ENCODE results near the gene CAPN1.
"Not testable (repeated sequence)": the region's sequence is repeated elsewhere in the genome, so short reads cannot be mapped to it uniquely, and the experiment has no call there.

The CAPN1 gene

DNA sequence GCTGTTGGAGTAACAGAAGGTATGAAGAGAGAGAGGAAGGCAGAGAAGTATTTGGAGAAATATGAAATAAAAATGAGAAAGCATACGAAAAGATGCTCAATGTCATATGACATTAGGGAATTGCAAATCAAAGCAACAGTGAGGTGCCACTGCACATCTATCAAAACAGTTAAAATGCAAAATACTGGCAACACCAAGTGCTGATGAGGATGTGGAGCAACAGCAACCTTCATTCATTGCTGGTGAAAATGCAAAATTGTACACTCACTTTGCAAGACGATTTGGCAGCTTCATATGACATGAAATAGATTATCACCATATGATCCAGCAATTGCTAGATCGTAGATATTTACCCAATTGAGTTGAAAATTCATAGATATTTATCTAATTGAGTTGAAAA, 21.1 kb upstream of the CAPN1 start:
- DNase-seq (ENCODE audit: low read depth) = no peak

DNA sequence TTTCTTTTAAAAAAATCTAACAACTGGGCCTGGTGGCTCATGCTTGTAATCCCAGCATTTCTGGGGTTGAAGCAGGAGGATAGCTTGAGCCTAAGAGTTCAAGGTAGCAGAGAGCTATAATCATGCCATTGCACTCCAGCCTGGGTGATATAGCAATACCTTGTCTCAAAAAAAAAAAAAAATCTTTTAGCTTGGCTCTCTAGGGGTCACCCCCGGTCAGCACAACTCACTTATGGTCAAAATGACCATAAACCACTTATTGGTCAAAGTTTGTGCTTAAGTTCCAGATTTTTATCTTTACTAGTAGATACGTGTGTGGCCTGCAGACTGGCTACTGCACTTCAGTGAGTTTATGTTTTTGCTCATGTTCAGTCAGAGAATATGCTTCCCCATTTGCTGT, 18.0 kb upstream of the CAPN1 start:
- no peak for DNase-seq (ENCODE audit: low read depth)

DNA sequence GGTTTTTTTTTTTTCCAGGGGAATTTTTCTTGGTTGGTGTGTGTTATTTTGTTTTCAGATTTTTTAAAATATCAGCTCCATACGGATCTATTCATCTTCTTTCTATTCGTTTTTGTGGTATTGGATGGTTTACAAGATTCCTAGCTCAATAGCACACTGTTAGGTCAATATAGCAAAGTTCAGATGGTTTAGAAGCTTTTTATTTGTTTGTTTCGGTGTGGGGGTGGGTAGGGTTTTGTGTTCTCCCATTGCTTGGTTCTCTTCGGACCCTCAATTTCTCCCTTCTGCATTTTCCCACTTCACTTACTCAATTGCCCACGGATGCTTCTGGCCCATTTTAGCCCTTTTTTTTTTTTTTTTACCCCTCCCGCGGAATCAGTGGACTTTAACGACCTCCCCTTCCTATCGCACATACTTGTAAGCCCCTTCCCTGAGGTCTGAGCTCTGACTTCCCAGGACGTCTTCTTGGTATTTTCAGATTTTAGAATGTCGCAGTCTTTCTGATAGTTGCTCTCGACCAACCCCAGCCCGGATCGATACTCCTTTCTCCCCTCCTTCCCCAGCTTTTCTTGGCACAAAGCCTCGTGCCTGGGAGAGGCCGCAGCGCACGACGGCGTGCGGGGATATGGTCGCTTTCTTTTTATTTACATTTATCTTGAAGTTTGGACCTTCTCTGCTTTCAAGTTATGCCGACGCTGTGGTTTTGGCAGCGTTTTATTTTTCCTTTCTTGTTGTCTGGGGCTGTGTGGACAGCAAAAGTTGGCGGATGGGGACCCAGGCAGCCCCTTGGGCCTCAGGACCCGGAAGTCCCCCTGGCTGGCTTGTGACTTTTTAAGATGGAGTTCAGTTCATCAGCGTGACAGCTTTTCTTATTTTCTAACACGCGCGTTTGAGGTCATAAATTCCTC, 16.1 kb upstream of the CAPN1 start:
- no peak for DNase-seq (ENCODE audit: low read depth)

DNA sequence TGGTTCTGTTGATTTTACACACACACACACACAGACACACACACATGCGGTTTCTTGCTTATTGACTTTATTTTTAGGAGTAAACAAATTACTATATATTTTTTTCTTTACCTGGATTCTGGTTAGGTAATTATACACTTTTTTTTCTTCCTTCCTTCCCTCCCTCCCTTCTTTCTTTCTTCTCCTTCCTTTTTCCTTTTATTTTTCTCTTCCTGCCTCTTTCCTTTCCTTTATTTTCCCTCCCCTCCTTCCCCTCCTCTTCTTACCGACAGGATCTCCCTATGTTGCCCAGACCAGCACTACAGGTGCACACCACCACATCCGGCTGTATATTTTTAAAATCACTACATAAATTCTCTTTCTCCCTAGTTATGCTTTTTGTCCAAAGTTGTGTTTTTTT, 14.8 kb upstream of the CAPN1 start:
- DNase-seq (ENCODE audit: low read depth) = no peak

DNA sequence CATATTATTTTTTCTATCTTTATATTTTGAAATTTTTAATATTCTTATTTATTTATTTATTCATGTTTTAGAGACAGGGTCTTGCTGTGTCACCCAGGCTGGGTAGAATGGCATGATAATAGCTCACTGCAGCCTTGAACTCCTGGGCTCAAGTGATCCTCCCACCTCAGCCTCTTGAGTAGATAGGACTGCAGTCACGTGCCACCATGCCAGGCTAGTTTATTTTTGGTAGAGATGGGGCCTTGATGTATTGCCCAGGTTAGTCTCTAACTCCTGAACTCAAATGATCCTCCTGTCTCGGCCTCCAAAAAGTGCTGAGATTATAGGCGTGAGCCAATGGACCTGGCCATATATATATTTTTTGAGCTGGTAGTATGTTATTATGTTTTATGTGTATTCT, 14.1 kb upstream of the CAPN1 start:
- DNase-seq (ENCODE audit: low read depth) = no peak

DNA sequence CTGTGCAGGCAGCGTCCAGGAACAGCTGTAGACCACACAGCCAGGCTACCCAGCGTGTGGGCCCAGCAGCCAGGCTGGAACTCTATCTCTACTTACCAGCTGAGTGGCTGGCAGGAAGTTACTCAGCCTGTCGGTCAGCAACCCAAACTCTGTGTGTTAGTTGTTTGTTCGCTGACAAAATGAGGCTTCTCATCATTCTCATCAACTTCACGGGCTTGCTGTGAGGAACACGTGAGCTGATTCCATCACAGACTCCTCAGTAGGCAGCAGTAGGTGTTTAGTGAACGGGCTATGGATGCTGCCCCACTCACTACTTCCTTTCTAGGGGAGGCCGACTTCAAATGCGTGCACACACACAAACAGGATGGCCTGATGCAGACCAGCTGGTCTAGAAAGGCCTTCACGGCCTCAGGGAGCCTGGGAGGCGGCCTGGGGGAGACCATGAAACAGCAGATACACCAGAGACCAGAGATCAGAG, 12.5 kb upstream of the CAPN1 start:
- no peak for DNase-seq (ENCODE audit: low read depth)

DNA sequence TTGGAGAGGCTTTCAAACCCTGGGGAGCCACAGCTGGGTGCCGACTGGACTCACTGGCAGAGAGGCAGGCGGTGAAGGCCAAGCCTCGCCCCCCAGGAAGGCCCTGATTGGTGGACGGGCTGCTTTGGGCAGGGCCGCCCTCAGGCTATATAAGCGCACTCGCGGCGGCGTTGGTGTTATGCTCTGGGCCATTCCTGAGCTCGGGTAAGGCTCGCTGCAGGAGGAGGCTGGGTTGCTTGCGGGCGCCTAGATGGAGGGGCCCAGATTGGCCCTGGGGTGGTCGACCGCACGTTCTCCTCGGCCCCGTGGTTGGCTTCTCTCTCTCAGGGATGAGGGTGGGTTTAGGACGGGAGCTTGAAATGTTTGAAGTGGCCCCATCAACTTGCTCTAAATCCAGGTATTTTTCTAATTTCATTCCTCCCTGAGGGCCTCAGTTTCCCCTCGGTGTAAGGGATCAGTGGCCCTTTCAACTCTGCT, 11.6 kb upstream of the CAPN1 start, which contains the start of gene SPDYC:
Gene SPDYC, plus strand, starts transcription at position 176 of the 477 bp plus-strand sequence. CDS start 1,125 bp downstream, outside the sequence.
- DNase-seq (ENCODE audit: low read depth) = no peak

DNA sequence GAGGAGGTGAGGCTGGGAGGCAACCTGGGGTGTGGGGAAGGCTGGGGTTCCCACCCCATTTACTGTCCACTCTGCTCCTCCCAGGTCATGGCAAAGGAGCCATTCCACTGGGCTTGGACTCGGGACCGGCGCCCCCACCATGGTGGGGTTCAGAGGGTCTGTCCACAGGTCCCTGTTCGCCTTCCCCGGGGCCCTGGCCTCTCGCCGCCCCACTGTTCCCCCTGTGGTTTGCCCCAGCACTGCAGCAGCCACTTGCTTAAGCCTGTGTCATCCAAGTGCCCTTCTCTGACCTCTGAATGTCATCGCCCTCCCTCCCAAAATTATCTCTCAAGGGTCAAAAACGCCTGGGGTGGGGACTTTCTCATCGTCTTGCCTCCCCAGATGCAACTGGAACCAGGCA, 9.1 kb upstream of the CAPN1 start:
- no peak for DNase-seq (ENCODE audit: low read depth)

DNA sequence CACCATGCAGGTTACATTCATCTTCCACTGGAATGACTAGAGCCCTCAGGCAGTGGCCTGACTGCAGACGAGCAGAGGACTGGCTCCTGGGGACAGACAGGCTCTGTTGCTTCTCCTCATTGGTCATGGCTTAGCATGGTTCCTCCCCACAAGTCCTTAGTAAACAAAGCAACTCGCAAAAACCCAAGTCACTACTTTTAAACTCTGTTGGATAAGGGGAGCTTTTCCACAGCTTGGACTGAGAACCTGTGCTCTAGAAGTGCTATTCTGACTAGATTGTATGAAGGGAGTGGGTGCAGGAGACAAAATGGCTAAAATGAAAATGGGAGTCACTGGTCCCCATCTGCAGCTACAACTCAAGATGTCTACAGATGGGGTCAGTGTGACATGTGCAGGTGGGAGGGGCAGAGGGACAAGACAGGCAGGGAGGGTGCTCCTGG, 7.1 kb upstream of the CAPN1 start:
- not testable (repeated sequence) for DNase-seq (ENCODE audit: low read depth)

DNA sequence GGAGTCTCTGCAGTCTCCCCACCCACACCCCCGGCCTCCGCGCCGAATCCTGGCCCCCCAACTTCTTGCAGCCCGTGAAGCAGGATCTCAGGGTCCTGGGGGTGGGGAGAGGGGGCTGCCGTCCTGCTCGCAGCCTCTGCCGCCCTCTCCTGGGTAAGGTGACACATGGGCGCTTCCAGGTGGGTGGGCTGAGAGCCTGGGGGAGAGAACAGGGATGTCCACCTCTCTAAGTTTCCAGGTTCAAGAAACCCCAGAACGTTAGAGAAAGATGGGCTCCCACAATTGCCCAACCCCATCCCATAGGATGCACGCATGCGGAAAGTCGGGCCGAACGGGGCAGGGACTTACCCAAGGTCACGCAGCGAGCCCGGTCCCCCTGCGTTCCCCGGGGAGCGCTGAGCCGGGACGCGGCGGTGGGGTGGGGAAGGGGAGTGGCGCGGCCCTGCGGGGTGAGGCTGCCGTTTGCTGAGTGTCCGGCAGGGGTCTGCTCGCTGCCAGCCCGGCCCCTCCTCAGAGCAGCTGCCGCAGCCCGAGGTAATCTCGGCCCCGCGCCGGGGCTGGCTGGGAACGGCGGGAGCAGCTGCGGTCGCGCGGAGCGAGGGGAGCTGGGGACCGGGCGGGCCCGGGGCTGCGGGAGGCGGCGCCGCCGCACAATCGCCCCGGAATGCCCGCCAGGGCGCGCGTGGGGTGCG, 705 bp upstream of the CAPN1 start:
- DNase-seq (ENCODE audit: low read depth) = no peak

DNA sequence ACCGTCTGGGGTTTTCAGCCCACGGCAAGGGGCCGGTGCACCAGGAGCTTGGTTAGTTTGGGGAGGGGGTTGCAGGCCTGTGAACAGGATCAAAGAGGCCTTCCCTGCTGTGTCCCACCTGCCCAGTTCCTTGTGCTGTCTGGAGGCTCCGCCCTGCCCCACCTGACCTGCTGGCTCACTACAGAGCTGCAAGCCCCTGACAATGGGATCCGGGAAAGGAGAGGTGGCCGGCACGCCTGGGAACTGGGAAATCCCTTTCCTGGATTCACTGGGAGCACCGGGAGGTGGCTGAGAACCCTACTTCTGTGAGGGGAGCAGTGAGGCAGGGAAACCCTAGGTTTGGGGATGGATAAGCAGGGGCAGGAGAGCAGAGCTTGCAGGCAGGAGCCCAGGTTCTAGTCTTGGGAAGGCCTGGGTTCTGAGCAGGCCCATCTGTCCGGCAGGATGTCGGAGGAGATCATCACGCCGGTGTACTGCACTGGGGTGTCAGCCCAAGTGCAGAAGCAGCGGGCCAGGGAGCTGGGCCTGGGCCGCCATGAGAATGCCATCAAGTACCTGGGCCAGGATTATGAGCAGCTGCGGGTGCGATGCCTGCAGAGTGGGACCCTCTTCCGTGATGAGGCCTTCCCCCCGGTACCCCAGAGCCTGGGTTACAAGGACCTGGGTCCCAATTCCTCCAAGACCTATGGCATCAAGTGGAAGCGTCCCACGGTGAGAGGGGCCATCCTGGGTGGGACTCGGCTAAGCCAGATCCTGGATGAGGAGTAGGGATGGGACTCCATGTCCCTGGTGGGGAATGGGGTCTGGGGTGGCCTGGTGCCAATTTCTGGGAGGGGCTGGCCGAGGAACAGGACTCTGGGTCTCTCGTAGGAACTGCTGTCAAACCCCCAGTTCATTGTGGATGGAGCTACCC, 786 bp downstream of the CAPN1 start:
- DNase-seq (ENCODE audit: low read depth) = no peak

DNA sequence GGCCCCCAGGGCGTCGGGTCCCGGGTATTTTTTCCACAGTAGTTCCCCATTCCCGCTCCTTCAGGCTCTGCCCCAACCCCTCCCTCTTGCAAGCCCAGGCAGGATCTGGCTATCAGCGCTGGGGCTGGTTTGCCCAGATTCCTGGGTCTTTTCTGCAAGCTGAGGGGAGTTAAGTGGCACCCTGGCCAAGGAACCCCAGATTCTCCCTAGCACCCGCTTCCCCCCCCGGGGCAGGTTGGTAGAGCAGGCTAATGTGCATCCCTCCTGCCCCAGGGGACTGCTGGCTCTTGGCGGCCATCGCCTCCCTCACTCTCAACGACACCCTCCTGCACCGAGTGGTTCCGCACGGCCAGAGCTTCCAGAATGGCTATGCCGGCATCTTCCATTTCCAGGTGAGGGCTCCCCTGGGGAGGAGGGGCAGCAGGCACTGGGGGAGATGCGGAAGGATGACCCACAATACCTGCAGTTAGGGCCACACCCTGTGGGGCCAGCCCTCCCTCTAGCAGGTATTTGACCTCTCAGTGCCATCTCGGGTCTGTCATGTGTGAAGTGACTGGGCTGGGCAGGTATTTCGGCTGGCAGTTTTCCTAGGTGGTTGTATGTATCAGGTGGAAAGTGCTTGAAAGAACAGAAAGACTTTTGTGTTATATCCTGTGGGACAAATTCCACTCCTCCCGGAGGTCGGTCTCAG, 1.6 kb downstream of the CAPN1 start:
- no peak for DNase-seq (ENCODE audit: low read depth)

DNA sequence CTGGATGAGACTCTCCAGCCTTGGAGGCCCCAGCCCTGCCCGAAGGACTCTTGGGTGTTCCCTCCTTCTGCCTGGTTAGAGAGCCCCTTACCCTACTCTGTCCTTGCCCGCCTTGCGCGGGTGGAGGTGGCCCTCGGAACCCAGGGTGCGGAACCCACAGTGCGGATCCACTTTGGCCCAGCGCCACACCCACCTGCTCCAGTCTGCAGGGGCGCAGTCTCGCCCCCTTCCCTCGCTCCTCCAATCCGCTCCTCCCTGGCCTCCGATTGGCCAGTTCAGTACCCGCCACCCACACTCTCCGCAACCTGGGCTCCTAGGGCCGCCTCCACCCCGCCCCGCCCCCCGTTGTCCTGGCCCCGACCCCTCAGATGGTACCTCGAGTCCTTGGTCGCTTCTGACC, 2.4 kb downstream of the CAPN1 start:
- no peak for DNase-seq (ENCODE audit: low read depth)

DNA sequence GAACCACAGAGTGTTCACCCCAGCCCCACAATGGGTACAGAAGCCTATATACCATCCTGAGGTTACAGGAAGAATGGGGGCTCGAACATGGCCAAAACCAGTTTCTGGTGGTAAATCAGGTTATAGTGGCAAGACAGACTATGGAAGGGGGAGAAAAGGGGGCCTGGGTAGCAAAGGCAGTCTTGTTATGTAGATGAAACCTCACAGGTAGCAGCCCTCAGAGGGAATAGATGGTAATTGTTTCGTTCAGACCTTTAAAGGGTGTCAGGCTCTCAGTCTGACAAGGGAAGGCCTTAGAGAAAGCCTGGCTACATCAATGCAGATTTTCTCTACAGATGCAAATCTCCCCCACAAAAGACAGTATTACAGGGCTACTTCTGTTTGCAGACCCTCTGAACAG, 3.4 kb downstream of the CAPN1 start:
- DNase-seq (ENCODE audit: low read depth) = no peak

DNA sequence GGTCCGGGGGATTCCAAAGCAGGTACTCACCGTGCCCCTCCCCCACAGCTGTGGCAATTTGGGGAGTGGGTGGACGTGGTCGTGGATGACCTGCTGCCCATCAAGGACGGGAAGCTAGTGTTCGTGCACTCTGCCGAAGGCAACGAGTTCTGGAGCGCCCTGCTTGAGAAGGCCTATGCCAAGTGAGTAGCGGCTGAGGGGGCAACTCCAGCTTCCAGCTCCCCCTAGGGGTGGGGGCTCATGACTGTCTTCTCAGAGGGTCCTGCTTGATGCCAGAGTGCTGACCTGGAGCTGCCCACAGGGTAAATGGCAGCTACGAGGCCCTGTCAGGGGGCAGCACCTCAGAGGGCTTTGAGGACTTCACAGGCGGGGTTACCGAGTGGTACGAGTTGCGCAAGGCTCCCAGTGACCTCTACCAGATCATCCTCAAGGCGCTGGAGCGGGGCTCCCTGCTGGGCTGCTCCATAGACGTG, 4.2 kb downstream of the CAPN1 start:
- DNase-seq (ENCODE audit: low read depth) = no peak

DNA sequence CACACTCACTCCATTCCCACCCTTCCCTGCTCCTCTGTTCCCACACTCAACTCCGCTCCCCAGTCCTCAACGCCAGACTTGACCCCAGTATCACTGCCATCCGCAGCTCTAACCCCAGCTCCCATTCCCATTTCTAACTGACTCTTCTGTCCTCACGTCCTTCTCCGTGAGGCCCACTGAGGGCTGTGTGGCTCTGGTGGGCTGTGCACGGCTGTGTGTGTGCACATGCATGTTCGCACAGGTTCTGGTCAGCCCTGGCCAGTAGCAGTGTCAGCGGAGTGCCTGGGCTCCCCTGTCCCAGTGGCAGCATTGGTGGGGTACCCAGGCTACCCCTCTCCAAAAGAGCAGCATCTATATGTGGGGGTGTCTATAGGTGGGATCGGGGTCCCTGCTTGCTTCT, 5.0 kb downstream of the CAPN1 start:
- no peak for DNase-seq (ENCODE audit: low read depth)

DNA sequence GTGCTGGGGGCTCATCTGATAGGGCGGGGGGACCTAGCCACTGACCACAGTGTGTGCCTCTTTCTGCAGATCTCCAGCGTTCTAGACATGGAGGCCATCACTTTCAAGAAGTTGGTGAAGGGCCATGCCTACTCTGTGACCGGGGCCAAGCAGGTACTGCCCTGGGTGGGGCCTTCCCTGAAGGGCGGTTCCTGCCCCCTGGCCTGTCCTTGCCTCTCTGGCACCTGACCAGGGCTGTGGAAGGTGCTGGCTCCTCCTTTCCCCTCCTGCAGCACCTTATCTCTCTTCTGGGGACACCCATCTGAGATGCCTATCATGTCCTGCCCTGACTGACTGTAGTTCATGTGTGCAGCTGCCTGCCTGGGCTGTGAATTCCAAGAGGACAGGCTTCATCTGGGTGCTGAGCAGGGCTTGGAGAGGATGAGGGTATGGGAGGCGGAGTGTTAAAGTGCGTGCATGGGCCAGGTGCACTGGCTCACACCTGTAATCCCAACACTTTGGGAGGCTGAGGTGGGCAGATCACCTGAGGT, 5.5 kb downstream of the CAPN1 start:
- DNase-seq (ENCODE audit: low read depth) = no peak

DNA sequence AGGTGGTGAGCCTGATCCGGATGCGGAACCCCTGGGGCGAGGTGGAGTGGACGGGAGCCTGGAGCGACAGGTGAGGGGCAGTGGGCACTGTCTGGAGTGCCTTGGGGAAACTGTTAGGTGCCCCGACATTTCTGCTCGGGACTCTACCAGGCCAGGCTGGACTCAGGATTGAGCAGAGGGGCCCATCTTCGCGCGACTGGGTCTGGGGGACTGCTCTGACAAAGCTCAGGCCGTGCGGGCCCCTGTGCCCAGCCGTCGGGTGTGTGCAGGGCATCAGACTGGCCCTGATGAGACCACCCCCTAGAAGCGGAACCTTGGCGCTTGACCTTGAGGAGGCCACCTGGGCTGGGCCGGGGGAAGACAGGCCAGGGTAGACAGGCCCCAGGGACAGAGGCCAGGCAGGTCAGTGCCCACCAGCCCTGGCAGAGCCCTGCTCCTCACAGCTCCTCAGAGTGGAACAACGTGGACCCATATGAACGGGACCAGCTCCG, 6.3 kb downstream of the CAPN1 start:
- DNase-seq (ENCODE audit: low read depth) = no peak

DNA sequence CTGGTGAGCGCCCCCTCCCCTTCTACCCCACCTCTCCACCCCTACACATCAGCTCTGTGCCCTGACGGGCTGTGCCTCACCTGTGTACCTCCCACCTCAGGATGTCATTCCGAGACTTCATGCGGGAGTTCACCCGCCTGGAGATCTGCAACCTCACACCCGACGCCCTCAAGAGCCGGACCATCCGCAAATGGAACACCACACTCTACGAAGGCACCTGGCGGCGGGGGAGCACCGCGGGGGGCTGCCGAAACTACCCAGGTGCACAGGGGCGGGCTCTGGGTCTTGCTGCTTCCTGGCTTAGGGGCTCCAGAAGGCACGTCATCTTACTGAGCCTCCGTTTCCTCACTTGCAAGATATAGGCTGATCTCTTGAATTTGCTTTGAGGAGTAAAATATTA, 6.8 kb downstream of the CAPN1 start:
- DNase-seq (ENCODE audit: low read depth) = no peak

DNA sequence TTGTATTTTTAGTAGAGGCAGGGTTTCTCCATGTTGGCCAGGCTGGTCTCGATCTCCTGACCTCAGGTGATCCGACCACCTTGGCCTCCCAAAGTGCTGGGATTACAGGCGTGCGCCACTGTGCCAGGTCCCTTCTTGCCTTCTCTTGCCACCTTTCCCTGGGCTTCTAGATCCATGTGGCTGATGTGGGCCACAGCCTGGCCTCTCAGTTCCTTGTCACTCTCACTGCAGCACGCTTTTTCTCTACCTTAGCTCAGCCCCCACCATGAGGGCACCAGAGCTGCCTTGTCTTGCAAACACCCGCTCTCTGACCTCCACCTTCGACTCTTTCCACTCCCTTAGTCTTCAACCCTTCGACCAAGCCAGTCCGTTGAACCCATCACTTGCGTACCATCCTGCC, 7.5 kb downstream of the CAPN1 start:
- no peak for DNase-seq (ENCODE audit: low read depth)

DNA sequence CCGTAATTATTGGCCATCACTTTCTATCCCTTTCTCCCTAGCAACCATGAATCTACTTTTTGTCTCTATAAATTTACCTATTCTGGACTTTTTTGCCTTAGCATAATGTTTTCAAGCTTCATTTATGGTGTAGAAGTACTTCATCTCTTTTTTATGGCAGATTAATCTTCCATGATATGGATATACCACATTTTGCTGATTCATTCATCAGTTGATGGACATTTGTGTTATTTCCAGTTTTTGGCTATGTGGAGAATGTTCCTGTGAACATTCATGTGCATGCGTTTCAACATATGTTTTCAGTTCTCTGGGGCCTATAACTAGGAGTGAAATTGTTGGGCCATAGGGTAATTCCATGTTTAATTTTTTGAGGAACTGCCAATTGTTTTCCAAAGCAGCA, 12.8 kb downstream of the CAPN1 start:
- no peak for DNase-seq (ENCODE audit: low read depth)
